Measurements from ENCODE around the gene ATXN1.

DNA sequence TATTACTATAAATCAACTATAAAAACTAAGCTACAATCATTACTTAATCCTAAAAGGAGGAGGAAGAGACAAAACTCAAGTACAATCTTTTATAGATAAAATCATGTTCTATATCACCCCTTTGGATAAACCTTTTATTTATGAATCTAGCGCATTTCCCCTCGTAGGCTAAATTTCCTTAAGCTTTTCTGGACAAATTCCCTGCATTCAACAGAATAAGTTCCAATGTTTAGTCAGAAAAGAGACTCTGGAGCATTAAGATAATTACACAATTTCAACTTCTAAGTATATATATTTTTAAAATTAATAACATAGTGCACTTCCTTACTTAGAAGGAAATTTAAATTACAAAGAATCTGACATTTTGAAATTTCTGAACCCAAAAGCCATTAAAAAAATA is 37.9 kb downstream of the ATXN1 start:
- TF ChIP-seq, protein P1, sequence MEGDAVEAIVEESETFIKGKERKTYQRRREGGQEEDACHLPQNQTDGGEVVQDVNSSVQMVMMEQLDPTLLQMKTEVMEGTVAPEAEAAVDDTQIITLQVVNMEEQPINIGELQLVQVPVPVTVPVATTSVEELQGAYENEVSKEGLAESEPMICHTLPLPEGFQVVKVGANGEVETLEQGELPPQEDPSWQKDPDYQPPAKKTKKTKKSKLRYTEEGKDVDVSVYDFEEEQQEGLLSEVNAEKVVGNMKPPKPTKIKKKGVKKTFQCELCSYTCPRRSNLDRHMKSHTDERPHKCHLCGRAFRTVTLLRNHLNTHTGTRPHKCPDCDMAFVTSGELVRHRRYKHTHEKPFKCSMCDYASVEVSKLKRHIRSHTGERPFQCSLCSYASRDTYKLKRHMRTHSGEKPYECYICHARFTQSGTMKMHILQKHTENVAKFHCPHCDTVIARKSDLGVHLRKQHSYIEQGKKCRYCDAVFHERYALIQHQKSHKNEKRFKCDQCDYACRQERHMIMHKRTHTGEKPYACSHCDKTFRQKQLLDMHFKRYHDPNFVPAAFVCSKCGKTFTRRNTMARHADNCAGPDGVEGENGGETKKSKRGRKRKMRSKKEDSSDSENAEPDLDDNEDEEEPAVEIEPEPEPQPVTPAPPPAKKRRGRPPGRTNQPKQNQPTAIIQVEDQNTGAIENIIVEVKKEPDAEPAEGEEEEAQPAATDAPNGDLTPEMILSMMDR (conservative IDR thresholded peaks at IDR 0.05; ENCODE audit: low read depth, low read length) = no peak
- TF ChIP-seq EZH2phosphoT487 (IDR thresholded peaks at IDR 0.05; ENCODE audit: borderline replicate concordance, low read length) (no peak), EZH2 (IDR thresholded peaks at IDR 0.05; ENCODE audit: low read length, unreplicated experiment) (no peak)

Measured in PC-3 (cell line).